ENCODE measurements around the gene TBX1.

The TBX1 gene

GRCh38 chr22:19738664-19739447 lies 21.7 kb upstream of the TBX1 start:
- DNase-seq (ENCODE audit: low read depth) = no peak

- no peak for DNase-seq (ENCODE audit: low read depth)
Measured at GRCh38 chr22:19739448-19739895, 21.1 kb upstream of the TBX1 start.

- no peak for DNase-seq (ENCODE audit: low read depth)
Measured at GRCh38 chr22:19739911-19740449, 20.6 kb upstream of the TBX1 start.

GRCh38 chr22:19740586-19740985 lies 20.0 kb upstream of the TBX1 start:
- DNase-seq (ENCODE audit: low read depth) = no peak

- DNase-seq (ENCODE audit: low read depth) = no peak
Measured at GRCh38 chr22:19741053-19741452, 19.5 kb upstream of the TBX1 start.

GRCh38 chr22:19742160-19743066 lies 18.2 kb upstream of the TBX1 start:
- no peak for DNase-seq (ENCODE audit: low read depth)

- no peak for DNase-seq (ENCODE audit: low read depth)
Measured at GRCh38 chr22:19743081-19743480, 17.5 kb upstream of the TBX1 start.

GRCh38 chr22:19743651-19744050 lies 16.9 kb upstream of the TBX1 start:
- no peak for DNase-seq (ENCODE audit: low read depth)

- DNase-seq (ENCODE audit: low read depth) = no peak
Measured at GRCh38 chr22:19744350-19745006, 16.1 kb upstream of the TBX1 start.

GRCh38 chr22:19745155-19746101 lies 15.2 kb upstream of the TBX1 start:
- no peak for DNase-seq (ENCODE audit: low read depth)

GRCh38 chr22:19746726-19747125 lies 13.9 kb upstream of the TBX1 start:
- no peak for DNase-seq (ENCODE audit: low read depth)

GRCh38 chr22:19747551-19747950 lies 13.0 kb upstream of the TBX1 start:
- no peak for DNase-seq (ENCODE audit: low read depth)

- no peak for DNase-seq (ENCODE audit: low read depth)
Measured at GRCh38 chr22:19748139-19748538, 12.4 kb upstream of the TBX1 start.

- no peak for DNase-seq (ENCODE audit: low read depth)
Measured at GRCh38 chr22:19748991-19749664, 11.4 kb upstream of the TBX1 start.

GRCh38 chr22:19749876-19750275 lies 10.7 kb upstream of the TBX1 start:
- no peak for DNase-seq (ENCODE audit: low read depth)

GRCh38 chr22:19750507-19751490 lies 9.8 kb upstream of the TBX1 start:
- DNase-seq (ENCODE audit: low read depth) = no peak

- no peak for DNase-seq (ENCODE audit: low read depth)
Measured at GRCh38 chr22:19751497-19752245, 8.9 kb upstream of the TBX1 start.

- no peak for DNase-seq (ENCODE audit: low read depth)
Measured at GRCh38 chr22:19753090-19753842, 7.3 kb upstream of the TBX1 start.
